ENCODE results near the gene ADAMTS9.
"Not testable (repeated sequence)": the region's sequence is repeated elsewhere in the genome, so short reads cannot be mapped to it uniquely, and the experiment has no call there.

Gene ADAMTS9

GRCh38 chr3:64563751-64564150 lies 124.0 kb downstream of the ADAMTS9 start:
- no peak for DNase-seq

DNA sequence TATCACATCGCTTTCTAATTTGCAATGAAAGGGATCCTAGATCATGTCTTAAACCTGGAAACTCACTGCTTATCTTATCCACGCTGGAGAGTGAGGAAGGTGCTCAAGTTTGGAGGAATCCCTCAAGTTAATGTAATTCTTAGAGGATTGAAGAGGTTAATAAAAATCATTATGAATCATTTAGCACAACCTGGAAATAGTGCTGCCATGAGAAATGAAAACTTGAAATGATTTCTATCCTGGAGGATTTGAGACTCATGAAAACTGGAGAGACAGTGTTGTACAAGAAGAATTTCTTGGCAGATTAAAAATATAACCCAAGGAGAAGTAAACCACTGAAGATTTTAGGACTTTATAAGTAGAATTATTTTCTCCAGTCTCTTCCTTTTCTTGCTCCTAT lies 125.9 kb downstream of the ADAMTS9 start:
- no peak for DNase-seq

DNA sequence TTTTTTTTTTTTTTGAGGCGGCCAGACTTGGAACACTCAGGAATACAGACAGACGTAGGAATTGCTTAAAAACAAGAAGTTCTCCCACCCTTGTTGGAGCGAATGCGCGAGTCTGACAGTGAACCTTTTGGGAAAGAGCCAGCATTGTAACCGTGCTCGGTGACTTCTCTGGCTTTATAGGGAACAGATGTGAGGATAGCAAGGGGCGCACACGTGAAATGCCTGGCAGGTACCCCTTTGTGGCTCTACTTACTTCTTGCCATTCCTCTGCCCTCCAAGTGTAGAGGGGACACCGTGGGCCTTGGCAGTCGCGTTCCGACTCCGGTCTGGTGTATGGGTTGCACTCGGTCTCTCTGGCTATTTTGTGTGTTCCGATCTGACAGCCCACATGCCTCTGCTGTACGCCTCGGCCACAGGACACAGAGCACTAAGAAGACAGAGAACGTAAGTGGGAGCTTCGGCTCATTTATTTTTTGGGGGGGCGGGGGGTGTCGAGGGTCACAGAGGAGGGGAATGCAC lies 126.4 kb downstream of the ADAMTS9 start:
- DNase-seq, result no peak

DNA sequence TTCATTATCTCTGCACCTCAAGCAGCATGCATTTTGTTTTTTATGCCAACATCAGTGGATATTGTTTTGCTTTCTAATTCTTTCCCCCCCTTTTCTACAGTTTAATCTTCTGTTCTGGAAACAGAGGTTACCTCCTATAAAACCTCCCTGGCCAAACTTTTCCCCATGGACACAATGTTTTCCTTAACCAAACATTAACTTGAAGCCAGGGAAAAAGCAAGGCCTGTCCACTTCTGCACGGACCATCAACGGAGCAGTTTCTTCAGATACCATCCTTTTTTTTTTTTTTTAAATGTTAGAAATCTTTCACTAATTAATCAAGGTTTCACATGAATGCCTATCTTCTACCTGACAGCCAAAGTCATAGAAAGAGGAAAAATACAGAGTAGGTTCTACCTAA lies 127.0 kb downstream of the ADAMTS9 start:
- no peak for DNase-seq

- DNase-seq, result no peak
These were observed 128.2 kb downstream of the ADAMTS9 start for GRCh38 chr3:64559588-64559987.

- DNase-seq, result no peak
These were observed 131.8 kb downstream of the ADAMTS9 start for GRCh38 chr3:64556046-64556445.

GRCh38 chr3:64555351-64555750 lies 132.4 kb downstream of the ADAMTS9 start:
- no peak for DNase-seq

DNA sequence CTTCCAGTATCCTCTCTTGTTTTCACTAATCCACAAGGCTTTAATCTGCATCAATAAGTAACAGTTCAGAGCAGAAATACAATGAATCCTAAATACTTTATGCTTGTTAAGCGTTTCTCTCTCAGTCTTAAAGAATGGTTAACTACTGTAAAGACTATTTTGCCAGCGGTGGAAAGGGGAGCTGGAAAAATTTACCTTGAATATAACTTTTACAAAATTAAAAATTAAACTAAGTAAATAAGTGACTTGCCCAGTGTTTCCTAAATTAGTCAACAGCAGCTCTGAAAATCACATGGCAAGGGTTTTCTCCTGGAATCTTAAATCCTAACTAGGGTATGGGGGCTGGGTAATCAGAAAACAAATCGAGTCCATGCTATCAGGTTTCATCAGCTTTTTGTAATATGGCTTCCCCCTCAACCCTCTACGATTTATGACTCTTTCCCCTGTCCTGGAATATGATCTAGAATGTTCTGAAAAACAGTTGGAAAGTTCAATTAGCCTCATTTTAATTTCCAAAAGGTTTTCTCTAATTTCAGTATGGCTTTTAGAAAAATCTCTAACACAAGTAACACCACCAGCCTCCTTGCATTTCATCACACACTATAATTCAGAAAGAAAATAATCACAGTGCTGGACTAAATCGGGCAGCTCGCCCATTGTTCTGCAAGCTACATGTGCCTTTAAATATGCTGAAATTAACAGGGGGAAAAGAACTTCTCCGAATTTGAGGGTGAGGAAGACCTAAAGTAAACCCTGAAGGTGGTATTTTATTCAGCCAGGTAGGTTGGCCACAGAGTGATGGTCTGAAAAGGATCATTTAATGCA lies 133.5 kb downstream of the ADAMTS9 start:
- no peak for DNase-seq

GRCh38 chr3:64552966-64553365 lies 134.8 kb downstream of the ADAMTS9 start:
- DNase-seq, result no peak

DNA sequence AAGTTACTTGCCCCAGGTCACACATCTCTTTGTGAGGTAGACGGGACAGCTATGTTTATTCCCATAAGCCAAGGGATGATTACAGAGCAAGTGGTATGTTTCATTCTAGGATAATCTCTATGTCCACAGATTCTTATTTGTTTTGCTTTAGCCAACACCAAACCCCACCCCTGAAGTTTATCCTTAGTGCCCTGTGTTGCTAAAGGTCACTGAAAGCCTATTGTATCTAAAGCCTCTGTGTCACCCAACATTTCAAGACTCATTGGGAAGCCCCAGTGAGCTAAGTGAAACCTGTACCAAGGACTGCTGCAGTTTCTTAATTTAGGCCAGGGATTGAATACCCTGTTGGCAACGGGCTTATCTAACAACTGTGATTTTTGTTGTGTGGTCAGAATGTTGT lies 135.6 kb downstream of the ADAMTS9 start:
- no peak for DNase-seq

DNA sequence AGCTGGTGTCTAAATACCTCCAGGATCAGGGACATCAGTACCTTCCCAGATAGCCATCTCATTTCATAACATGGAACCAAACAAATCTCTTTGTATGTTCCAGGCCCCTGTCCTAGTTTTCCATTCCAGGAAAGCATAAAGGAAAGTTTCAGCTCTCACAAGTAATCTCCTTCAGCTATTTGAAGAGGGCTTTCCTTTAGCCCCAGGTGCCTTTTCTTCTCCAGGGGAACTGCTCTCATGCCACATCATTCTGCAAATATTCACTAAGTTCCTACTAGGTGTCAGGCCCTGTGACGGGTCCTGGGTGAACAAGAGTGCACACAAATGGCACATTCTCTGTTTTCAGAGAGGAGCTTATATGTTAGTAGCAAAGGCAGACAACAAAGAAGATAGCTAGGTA lies 136.1 kb downstream of the ADAMTS9 start:
- DNase-seq, result no peak

GRCh38 chr3:64550745-64551144 lies 137.1 kb downstream of the ADAMTS9 start:
- DNase-seq, result no peak

DNA sequence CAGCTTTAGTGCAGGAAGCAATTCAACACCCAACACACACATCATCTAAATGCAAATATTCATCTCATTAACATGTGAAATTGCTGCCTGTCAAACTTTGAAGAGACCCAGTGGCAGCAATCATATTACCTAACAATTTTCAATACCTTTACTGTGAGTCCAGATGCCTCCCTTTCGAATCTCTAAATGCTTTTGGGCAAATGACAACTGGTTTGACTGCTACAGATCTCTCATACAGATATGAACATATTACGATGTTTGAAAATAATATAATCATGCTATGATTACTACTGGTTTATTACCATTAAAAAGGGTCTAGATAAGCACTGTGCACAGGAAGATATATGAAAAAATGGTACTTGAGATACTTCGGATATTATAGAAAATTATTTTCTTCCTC lies 137.9 kb downstream of the ADAMTS9 start:
- DNase-seq, result no peak

DNA sequence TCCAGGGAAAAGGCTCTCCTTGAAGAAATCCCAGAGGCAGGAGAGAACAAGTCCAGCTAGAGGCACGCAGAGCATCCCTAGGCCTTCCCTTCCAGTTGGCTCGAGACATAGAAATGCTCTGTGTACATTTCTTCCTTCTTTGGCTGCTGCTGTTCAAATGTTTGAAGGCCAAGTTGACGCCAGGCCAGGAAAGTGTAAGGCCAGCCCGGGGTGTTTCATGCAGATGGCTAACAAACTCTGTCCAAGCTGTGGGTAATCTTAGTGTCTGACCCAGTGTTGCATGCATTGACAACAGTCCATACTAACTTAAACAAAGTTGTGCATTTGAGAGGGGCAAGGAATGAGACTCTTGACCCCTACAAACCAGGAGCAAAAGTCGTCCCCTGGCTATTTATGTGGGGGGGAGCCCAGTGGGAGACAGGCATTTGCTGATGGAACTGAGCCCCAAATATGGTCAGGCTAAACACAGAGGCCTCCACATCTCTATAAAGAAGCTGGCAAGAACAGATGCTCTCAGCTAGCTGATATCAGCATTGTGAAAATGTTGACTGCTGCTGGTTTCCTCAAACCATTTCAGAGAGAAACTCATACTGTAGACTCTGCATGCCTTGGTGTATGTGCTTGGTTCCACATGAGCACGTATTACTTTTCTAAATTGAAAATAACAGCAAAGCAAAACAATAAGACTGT lies 139.5 kb downstream of the ADAMTS9 start:
- DNase-seq, result no peak

- DNase-seq, result no peak
These were observed 140.9 kb downstream of the ADAMTS9 start for GRCh38 chr3:64546856-64547255.

DNA sequence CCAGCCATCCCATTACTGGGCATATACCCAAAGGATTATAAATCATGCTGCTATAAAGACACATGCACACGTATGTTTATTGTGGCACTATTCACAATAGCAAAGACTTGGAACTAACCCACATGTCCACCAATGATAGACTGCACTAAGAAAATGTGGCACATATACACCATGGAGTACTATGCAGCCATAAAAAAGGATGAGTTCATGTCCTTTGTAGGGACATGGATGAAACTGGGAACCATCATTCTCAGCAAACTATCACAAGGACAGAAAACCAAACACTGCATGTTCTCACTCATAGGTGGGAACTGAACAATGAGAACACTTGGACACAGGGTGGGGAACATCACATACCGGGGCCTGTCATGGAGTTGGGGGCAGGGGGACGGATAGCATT lies 142.6 kb downstream of the ADAMTS9 start:
- not testable (repeated sequence) for DNase-seq

- DNase-seq, result no peak
These were observed 146.0 kb downstream of the ADAMTS9 start for GRCh38 chr3:64541803-64542202.

GRCh38 chr3:64539451-64540196 lies 148.2 kb downstream of the ADAMTS9 start:
- no peak for DNase-seq

- DNase-seq, result no peak
These were observed 151.6 kb downstream of the ADAMTS9 start for GRCh38 chr3:64536166-64536565.

- peak; percentile 67 for DNase-seq
These were observed 154.0 kb downstream of the ADAMTS9 start for GRCh38 chr3:64533617-64534317.

DNA sequence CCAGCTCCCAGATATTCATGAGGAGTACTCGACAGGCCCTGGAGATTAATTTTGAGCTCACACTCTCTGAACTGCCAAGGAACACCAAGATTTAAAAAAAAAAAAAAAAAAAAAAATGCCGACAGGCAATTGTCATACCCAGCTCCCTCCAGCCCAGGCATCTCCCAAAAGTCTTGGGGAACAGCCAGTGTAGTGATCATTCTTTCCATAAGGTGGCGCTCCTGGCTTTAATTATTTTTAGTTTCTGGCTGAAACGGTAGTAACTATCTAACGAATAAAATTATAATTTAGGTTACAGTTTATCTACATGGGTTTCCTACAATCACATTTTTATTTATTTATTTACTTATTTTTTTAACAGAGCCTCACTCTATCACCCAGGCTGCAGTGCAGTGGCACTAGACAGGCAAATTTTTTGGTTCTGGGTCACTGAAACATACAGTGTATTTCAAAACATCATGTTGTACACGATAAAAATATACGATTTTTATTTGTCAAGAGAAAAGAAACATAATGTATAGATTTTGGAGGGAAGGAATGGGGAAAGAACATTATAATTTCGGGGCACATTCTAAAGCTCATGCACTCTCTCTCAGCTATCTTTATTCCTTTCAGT lies 157.3 kb downstream of the ADAMTS9 start:
- peak; percentile 13 for DNase-seq

- DNase-seq, result no peak
These were observed 164.5 kb downstream of the ADAMTS9 start for GRCh38 chr3:64523324-64523723.
